ENCODE measurements around the gene FHIT. TPM values are rescaled to one million over a fixed set of nuclear protein-coding genes. Genes with fewer than 3 reads are reported as not detected.

The FHIT gene
- total RNA-seq, 2 donors from 2014 or later: 10.4 to 15.8 TPM

- intact Hi-C loops (cut with DNase I): no loop called here
- no peak for ATAC-seq
- WGBS, 2 donors: 61 to 90% methylated on average over 4 of the region's 4 CpGs
Observed at GRCh38 chr3:60228823-60229222, 1022.4 kb downstream of the FHIT start.

GRCh38 chr3:60226912-60227311 lies 1024.3 kb downstream of the FHIT start:
- H3K27me3 ChIP-seq: no peaks in the 10 kb centered on the region
- H3K4me3 ChIP-seq: no peak overlapping the region
- H3K4me1 ChIP-seq: no peaks in the 10 kb centered on the region
- H3K27ac ChIP-seq: no peak overlapping the region
- WGBS, 2 donors: 36 to 54% methylated on average over 2 of the region's 2 CpGs
- DNase-seq (no peak), ATAC-seq (no peak)
- intact Hi-C loops (cut with DNase I): no loop called here
- H3K36me3 ChIP-seq (replicated peaks in 1 of 2; ENCODE audit: insufficient read depth in 1 of 2, low read depth in 2 of 2): no peaks in the 10 kb centered on the region
- TF ChIP-seq CTCF (IDR thresholded peaks at IDR 0.05): no peak
- no peak for TF ChIP-seq POLR2A (IDR thresholded peaks at IDR 0.05)
- no peaks in the 10 kb centered on the region for H3K9me3 ChIP-seq

More at GRCh38 chr3:60228823-60229222, 1022.4 kb downstream of the FHIT start:
- DNase-seq: no peak
- Histone ChIP-seq H3K27me3 (no peaks in the 10 kb centered on the region), H3K9me3 (no peaks in the 10 kb centered on the region), H3K4me1 (no peaks in the 10 kb centered on the region), H3K4me3 (no peak overlapping the region), H3K36me3 (replicated peaks in 1 of 2; ENCODE audit: insufficient read depth in 1 of 2, low read depth in 2 of 2) (no peaks in the 10 kb centered on the region), H3K27ac (no peak overlapping the region)
- no peak for TF ChIP-seq CTCF (IDR thresholded peaks at IDR 0.05)
- TF ChIP-seq POLR2A (IDR thresholded peaks at IDR 0.05): no peak

GRCh38 chr3:60225848-60226247 lies 1025.4 kb downstream of the FHIT start:
- Histone ChIP-seq H3K27ac (no peak overlapping the region), H3K36me3 (replicated peaks in 1 of 2; ENCODE audit: insufficient read depth in 1 of 2, low read depth in 2 of 2) (no peaks in the 10 kb centered on the region), H3K4me1 (no peaks in the 10 kb centered on the region), H3K27me3 (no peaks in the 10 kb centered on the region), H3K9me3 (no peaks in the 10 kb centered on the region), H3K4me3 (no peak overlapping the region)
- DNase-seq: no peak
- TF ChIP-seq CTCF (IDR thresholded peaks at IDR 0.05): no peak
- no peak for TF ChIP-seq POLR2A (IDR thresholded peaks at IDR 0.05)
- 94 to 98% methylated on average over 3 of the region's 3 CpGs for WGBS, 2 donors
- ATAC-seq: no peak
- intact Hi-C loops (cut with DNase I): no loop called here

- H3K9me3 ChIP-seq: no peaks in the 10 kb centered on the region
- intact Hi-C loops (cut with DNase I): no loop called here
- no peaks in the 10 kb centered on the region for H3K36me3 ChIP-seq (replicated peaks in 1 of 2; ENCODE audit: insufficient read depth in 1 of 2, low read depth in 2 of 2)
- H3K27ac ChIP-seq: no peak overlapping the region
- WGBS, 2 donors: 85 to 95% methylated on average over 4 of the region's 4 CpGs
- TF ChIP-seq POLR2A (IDR thresholded peaks at IDR 0.05): no peak
- no peak for TF ChIP-seq CTCF (IDR thresholded peaks at IDR 0.05)
- H3K27me3 ChIP-seq: no peaks in the 10 kb centered on the region
- peaks cover 7% of the 10 kb centered on the region for H3K4me1 ChIP-seq
- ATAC-seq (no peak), DNase-seq (no peak)
- no peak overlapping the region for H3K4me3 ChIP-seq
Observed at GRCh38 chr3:60220768-60221167, 1030.5 kb downstream of the FHIT start.

- Histone ChIP-seq H3K36me3 (replicated peaks in 1 of 2; ENCODE audit: insufficient read depth in 1 of 2, low read depth in 2 of 2) (no peaks in the 10 kb centered on the region), H3K4me1 (peaks cover 8% of the 10 kb centered on the region), H3K4me3 (no peak overlapping the region), H3K27ac (no peak overlapping the region), H3K9me3 (no peaks in the 10 kb centered on the region), H3K27me3 (no peaks in the 10 kb centered on the region)
- ATAC-seq (no peak), DNase-seq (no peak)
- TF ChIP-seq CTCF (IDR thresholded peaks at IDR 0.05) (no peak), POLR2A (IDR thresholded peaks at IDR 0.05) (no peak)
- intact Hi-C loops (cut with DNase I): no loop called here
- 81% methylated on average over 2 of the region's 2 CpGs for WGBS, 2 donors
Observed at GRCh38 chr3:60219501-60219900, 1031.8 kb downstream of the FHIT start.
